K562 (cell line): ENCODE results near the gene DCUN1D1. TPM values are rescaled to one million over a fixed set of nuclear protein-coding genes. Genes with fewer than 3 reads are reported as not detected.

Experiments
- ATAC-seq: fragments of 200-7000 bp; cut with Tn5 transposase; 3 replicates; pipeline ENCODE4 v1.9.1; 2020; ENCODE audit warnings: moderate library complexity
- BruUV-seq: library from RNA; stranded (reverse); fragments of 400-500 nt; replicated peaks from 2 replicates; lab custom pipeline; 2021; lab: Mats Ljungman, UMichigan
- CTCF ChIA-PET: fragments of 300-600 bp; formaldehyde crosslinking; extraction: SDS; loops from one replicate; lab custom pipeline; 2021; ENCODE audit warnings: low intra/inter-chr PET ratio; lab: Yijun Ruan, JAX
- POLR2A ChIA-PET: fragments of 300-600, 350-650 bp; sonication (Branson Sonifier 250); formaldehyde crosslinking; extraction: SDS; loops from one replicate; lab custom pipeline; 2021; ENCODE audit warnings: antibody characterized with exemption, inconsistent platforms; lab: Yijun Ruan, JAX
- DNase-seq, 4 experiments: peaks; one replicate each; pipeline versions ENCODE4 v3.0.0 to v3.0.0-alpha.2; 2011 to 2018; ENCODE audit warnings: low spot score in 3 of 4, mixed read lengths in 3 of 4; ENCODE audit errors: extremely low read depth in 1 of 4
- FAIRE-seq: peaks from 2 replicates; lab custom pipeline; 2011; peaks lifted over from hg19 to GRCh38; lab: Jason Lieb, UNC
- H2AFZ ChIP-seq: 2 replicates; pipeline ENCODE4 v1.6.0; 2011; ENCODE audit warnings: low read depth, low read length, control low read depth, inconsistent platforms
- H3K27ac ChIP-seq: fragments of 200-600 bp; 3 replicates; pipeline ENCODE4 v1.8.0; 2011; ENCODE audit warnings: low read depth, mild to moderate bottlenecking, control low read depth, inconsistent platforms, low read length, moderate library complexity, mixed read lengths; ENCODE audit errors: extremely low read depth
- H3K27me3 ChIP-seq, 2 experiments: fragments of 300-600 bp in 1 of 2; 2 replicates in 1 of 2; 3 replicates in 1 of 2; pipeline versions ENCODE4 v1.6.0 to v1.8.0; 2011; ENCODE audit warnings: inconsistent platforms in 2 of 2, low read length in 2 of 2, mild to moderate bottlenecking in 1 of 2, mixed read lengths in 1 of 2, moderate library complexity in 1 of 2; ENCODE audit not compliant: control insufficient read depth in 2 of 2, insufficient read depth in 2 of 2
- H3K36me3 ChIP-seq: fragments of 300-600 bp; 3 replicates; pipeline ENCODE4 v1.8.0; 2011; ENCODE audit warnings: mild to moderate bottlenecking, low read length, inconsistent platforms; ENCODE audit not compliant: control insufficient read depth, insufficient read depth
- H3K4me1 ChIP-seq, 2 experiments: fragments of 200-600 bp in 1 of 2; replicated peaks in 1 of 2; 2 replicates in 1 of 2; 3 replicates in 1 of 2; pipeline versions ENCODE4 v1.5.1 to v1.8.0; 2011; ENCODE audit warnings: inconsistent platforms in 2 of 2, low read length in 2 of 2, mild to moderate bottlenecking in 1 of 2, mixed read lengths in 1 of 2, moderate library complexity in 1 of 2; ENCODE audit not compliant: control insufficient read depth in 2 of 2, insufficient read depth in 2 of 2
- H3K4me2 ChIP-seq: 2 replicates; pipeline ENCODE4 v1.6.1; 2011; ENCODE audit warnings: low read length, control low read depth, inconsistent platforms, mixed read lengths; ENCODE audit not compliant: insufficient read depth
- H3K4me3 ChIP-seq: fragments of 200-600 bp; sonication (generic), shearing (Covaris generic); 2 replicates; pipeline ENCODE4 v1.5.1; 2016; ENCODE audit warnings: control low read depth, inconsistent platforms
- H3K79me2 ChIP-seq: fragments of 200-600 bp; 3 replicates; pipeline ENCODE4 v1.8.0; 2011; ENCODE audit warnings: low read length, inconsistent platforms; ENCODE audit not compliant: control insufficient read depth, insufficient read depth
- H3K9ac ChIP-seq, 2 experiments: 2 replicates each; pipeline versions ENCODE4 v1.6.0 to v1.6.1; 2011; ENCODE audit warnings: low read depth in 2 of 2, low read length in 2 of 2, control low read depth in 1 of 2, inconsistent platforms in 1 of 2, mild to moderate bottlenecking in 1 of 2, mixed read lengths in 1 of 2; ENCODE audit not compliant: insufficient read depth in 1 of 2
- H3K9me1 ChIP-seq: one replicate; pipeline ENCODE4 v1.6.0; 2011; ENCODE audit warnings: inconsistent platforms, mild to moderate bottlenecking, low read length, moderate library complexity; ENCODE audit not compliant: control insufficient read depth, insufficient read depth
- H3K9me3 ChIP-seq: replicated peaks from 2 replicates; pipeline ENCODE4 v1.5.1; 2011; ENCODE audit warnings: low read depth, low read length, inconsistent platforms; ENCODE audit not compliant: control insufficient read depth, insufficient read depth
- H4K20me1 ChIP-seq: replicated peaks from 2 replicates; pipeline ENCODE4 v1.6.1; 2011; ENCODE audit warnings: low read length, inconsistent platforms, mixed read lengths; ENCODE audit not compliant: control insufficient read depth, insufficient read depth
- ADNP ChIP-seq: fragments of 200-800 bp; sonication (Bioruptor generic); IDR thresholded peaks from 2 replicates; pipeline ENCODE4 v1.6.1; 2016; ENCODE audit warnings: missing genetic modification characterization, missing compliant biosample characterization
- BCOR ChIP-seq: fragments of 450-650 bp; IDR thresholded peaks from 2 replicates; pipeline ENCODE4 v1.6.1; 2016
- CEBPG ChIP-seq, 3 experiments: fragments of 200-800 bp in 1 of 3; sonication (Bioruptor generic) in 1 of 3; sonication (generic) in 1 of 3; formaldehyde crosslinking in 1 of 3; IDR thresholded peaks in 2 of 3; conservative IDR thresholded peaks in 1 of 3; 2 replicates each; pipeline versions ENCODE4 v1.6.1 to v1.8.0; 2016 to 2022; ENCODE audit warnings: missing compliant biosample characterization in 2 of 3, missing genetic modification characterization in 2 of 3, mild to moderate bottlenecking in 1 of 3, missing genetic modification reagents in 1 of 3
- DLX4 ChIP-seq: fragments of 250-450 bp; sonication (Bioruptor Pico); IDR thresholded peaks from 2 replicates; pipeline ENCODE4 v1.6.1; 2021; ENCODE audit warnings: mild to moderate bottlenecking
- FOXO4 ChIP-seq: fragments of 450-650 bp; formaldehyde crosslinking; IDR thresholded peaks from 2 replicates; pipeline ENCODE4 v1.4.0; 2020; ENCODE audit warnings: mild to moderate bottlenecking, moderate library complexity
- HEY1 ChIP-seq: fragments of 250-450 bp; sonication (Bioruptor Pico); IDR thresholded peaks from 2 replicates; pipeline ENCODE4 v1.5.0; 2020; ENCODE audit warnings: mild to moderate bottlenecking, moderate library complexity, borderline replicate concordance
- HMG20B ChIP-seq: fragments of 250-450 bp; sonication (Bioruptor Pico); IDR thresholded peaks from 2 replicates; pipeline ENCODE4 v1.5.0; 2021; ENCODE audit warnings: mild to moderate bottlenecking
- KLF13 ChIP-seq: fragments of 450-650 bp; IDR thresholded peaks from 2 replicates; pipeline ENCODE4 v1.6.1; 2016; ENCODE audit warnings: missing genetic modification characterization, low read depth, mild to moderate bottlenecking, missing compliant biosample characterization, moderate library complexity, borderline replicate concordance
- MTF1 ChIP-seq: fragments of 250-450 bp; sonication (Bioruptor Pico); IDR thresholded peaks from 2 replicates; pipeline ENCODE4 v1.9.0; 2021; ENCODE audit warnings: moderate library complexity, mild to moderate bottlenecking, inconsistent platforms, borderline replicate concordance
- NCOA4 ChIP-seq: fragments of 450-650 bp; IDR thresholded peaks from 2 replicates; pipeline ENCODE4 v1.6.1; 2018; ENCODE audit warnings: mild to moderate bottlenecking; ENCODE audit not compliant: partially characterized antibody
- ZNF133 ChIP-seq: fragments of 250-450 bp; sonication (Bioruptor Pico); IDR thresholded peaks from 2 replicates; pipeline ENCODE4 v1.4.0; 2020; ENCODE audit warnings: mild to moderate bottlenecking
- WGBS: fragments of 100-300 bp; shearing (Covaris generic); methylation state at CpG from one replicate; pipeline ENCODE4 v1.1.6; 2016; ENCODE audit warnings: low coverage, mixed read lengths; ENCODE audit not compliant: insufficient coverage; ENCODE audit errors: missing lambda C conversion rate; 5-methylcytosine and 5-hydroxymethylcytosine counted together
- in situ Hi-C: fragments of 300-500 bp; cut with MboI; formaldehyde crosslinking; loops from 4 replicates; pipeline ENCODE4 v1.15.0; 2018; ENCODE audit warnings: inconsistent platforms, mixed read lengths
- intact Hi-C: fragments of 100-400 bp; cut with micrococcal nuclease; formaldehyde crosslinking; loops from 2 replicates; pipeline ENCODE4 v1.14.2; 2022
- polyA plus RNA-seq, 8 experiments: library from polyadenylated mRNA; depleted of rRNA in 4 of 8; stranded (reverse) in 5 of 8; unstranded in 3 of 8; fragments of >200 nt; fragmentation: Nextera tagmentation in 2 of 8; fragmentation: Illumina TruSeq in 1 of 8; extraction: Ambion mirVana in 2 of 8; extraction: Trizol in 1 of 8; gene quantifications; 2 replicates each; pipeline versions ENCODE4 v1.2.1 to v1.2.3, GENCODE V29; 2011 to 2014; ENCODE audit warnings: inconsistent platforms in 1 of 8, missing spikeins in 1 of 8
- total RNA-seq, 7 experiments: library from RNA; depleted of rRNA in 6 of 7; stranded (reverse); fragments of >200 nt in 6 of 7; fragmentation: Illumina TruSeq in 2 of 7; extraction: Trizol in 2 of 7; gene quantifications; 2 replicates each; pipeline versions ENCODE4 v1.2.1 to v1.2.3, GENCODE V29; 2011 to 2021; ENCODE audit warnings: low replicate concordance in 1 of 7
- TF ChIP-seq, protein P1 (sequence below): fragments of 450-650 bp; conservative IDR thresholded peaks from 2 replicates; pipeline ENCODE4 v1.6.1; 2016; ENCODE audit warnings: missing genetic modification characterization, low read depth, mild to moderate bottlenecking, missing compliant biosample characterization, moderate library complexity
- TF ChIP-seq, protein P2 (sequence below): sonication (generic); formaldehyde crosslinking; IDR thresholded peaks from 2 replicates; pipeline ENCODE4 v1.8.0; 2023; ENCODE audit warnings: mild to moderate bottlenecking, missing genetic modification reagents

DCUN1D1 gene
- total and polyA plus RNA-seq, 9 of the 15 experiments (the other 6 are each of a cell fraction or from before 2014, with no cell fraction given): 11.4 to 46.8 (median 28.2) TPM

GRCh38 chr3:182908471-182908870, 71.9 kb downstream of the DCUN1D1 start:
- Histone ChIP-seq H3K9me3 (no peaks in the 10 kb centered on the region), H3K4me2 (no peak overlapping the region), H3K9me1 (no peaks in the 10 kb centered on the region), H3K79me2 (no peaks in the 10 kb centered on the region)
- WGBS: 92% methylated on average over 1 of the region's 1 CpG
- ATAC-seq: no peak
- ChIA-PET POLR2A (no interaction called here), CTCF (no interaction called here)
- TF ChIP-seq NCOA4 (no peak), HEY1 (no peak), ADNP (no peak), FOXO4 (CRISPR knock-in tag) (no peak), KLF13 (tag) (no peak), HMG20B (CRISPR knock-in tag) (no peak), MTF1 (CRISPR knock-in tag) (no peak), CEBPG (CRISPR knock-in tag; IDR thresholded peaks at IDR 0.05) (no peak), CEBPG (tag; conservative IDR thresholded peaks at IDR 0.05 in 1 of 2, IDR thresholded peaks at IDR 0.05 in 1 of 2) (no peak), DLX4 (no peak), ZNF133 (CRISPR knock-in tag) (no peak), BCOR (no peak)
- TF ChIP-seq, protein P1, sequence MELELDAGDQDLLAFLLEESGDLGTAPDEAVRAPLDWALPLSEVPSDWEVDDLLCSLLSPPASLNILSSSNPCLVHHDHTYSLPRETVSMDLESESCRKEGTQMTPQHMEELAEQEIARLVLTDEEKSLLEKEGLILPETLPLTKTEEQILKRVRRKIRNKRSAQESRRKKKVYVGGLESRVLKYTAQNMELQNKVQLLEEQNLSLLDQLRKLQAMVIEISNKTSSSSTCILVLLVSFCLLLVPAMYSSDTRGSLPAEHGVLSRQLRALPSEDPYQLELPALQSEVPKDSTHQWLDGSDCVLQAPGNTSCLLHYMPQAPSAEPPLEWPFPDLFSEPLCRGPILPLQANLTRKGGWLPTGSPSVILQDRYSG (tag): no peak
- TF ChIP-seq, protein P2, sequence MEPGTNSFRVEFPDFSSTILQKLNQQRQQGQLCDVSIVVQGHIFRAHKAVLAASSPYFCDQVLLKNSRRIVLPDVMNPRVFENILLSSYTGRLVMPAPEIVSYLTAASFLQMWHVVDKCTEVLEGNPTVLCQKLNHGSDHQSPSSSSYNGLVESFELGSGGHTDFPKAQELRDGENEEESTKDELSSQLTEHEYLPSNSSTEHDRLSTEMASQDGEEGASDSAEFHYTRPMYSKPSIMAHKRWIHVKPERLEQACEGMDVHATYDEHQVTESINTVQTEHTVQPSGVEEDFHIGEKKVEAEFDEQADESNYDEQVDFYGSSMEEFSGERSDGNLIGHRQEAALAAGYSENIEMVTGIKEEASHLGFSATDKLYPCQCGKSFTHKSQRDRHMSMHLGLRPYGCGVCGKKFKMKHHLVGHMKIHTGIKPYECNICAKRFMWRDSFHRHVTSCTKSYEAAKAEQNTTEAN (CRISPR knock-in tag): no peak
- TF ChIP-seq, all 486 proteins: peak for 0
- H2AFZ ChIP-seq: no peak overlapping the region
- FAIRE-seq (no peak), DNase-seq (no peak)
- no peaks in the 10 kb centered on the region for H3K27me3 ChIP-seq
- H3K36me3 ChIP-seq: peaks cover 38% of the 10 kb centered on the region
- in situ Hi-C loops (no loop called here), intact Hi-C loops (loop anchor here (5.0 to 10.0 kb wide), 2 partner anchors 186 to 196 kb away; partner anchors contain the start of gene MCCC1)
- H3K27ac ChIP-seq: no peak overlapping the region
- H3K4me3 ChIP-seq: no peak overlapping the region
- H4K20me1 ChIP-seq: no peaks in the 10 kb centered on the region
- no peak overlapping the region for H3K9ac ChIP-seq
- no TSS peak for BruUV-seq
- peaks cover 7 to 23% of the 10 kb centered on the region in 2 experiments for H3K4me1 ChIP-seq
